Ammon's horn (tissue), 1 donor: ENCODE measurements around the gene FAM180A.
"Not testable (repeated sequence)": the region's sequence is repeated elsewhere in the genome, so short reads cannot be mapped to it uniquely, and the experiment has no call there.

Experiments used
- DNase-seq: peaks from one replicate; pipeline ENCODE4 v3.0.0-alpha.2; 2016; ENCODE audit warnings: low spot score

Gene FAM180A

GRCh38 chr7:135713836-135714470, 34.7 kb downstream of the FAM180A start:
- no peak for DNase-seq

DNA sequence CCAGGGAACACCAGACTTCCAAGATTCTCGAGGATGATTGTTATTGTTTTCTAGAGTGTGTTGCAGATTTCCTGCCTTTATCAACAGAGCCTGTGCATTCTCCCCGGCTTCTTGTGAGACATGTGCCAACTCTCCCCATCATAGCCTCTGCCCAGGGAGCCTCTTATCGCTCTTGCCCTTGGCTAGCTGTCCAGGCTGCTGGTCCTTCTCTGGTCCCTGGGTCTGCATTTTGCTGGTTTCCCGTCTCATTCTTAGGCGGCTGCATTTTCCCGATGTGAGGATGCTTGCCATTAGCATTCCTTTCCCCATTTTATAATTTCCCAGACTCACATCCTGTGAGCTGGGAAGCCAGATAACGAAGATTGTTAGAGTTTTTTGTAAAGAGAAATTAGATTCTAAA, 35.8 kb downstream of the FAM180A start:
- DNase-seq = no peak

DNA sequence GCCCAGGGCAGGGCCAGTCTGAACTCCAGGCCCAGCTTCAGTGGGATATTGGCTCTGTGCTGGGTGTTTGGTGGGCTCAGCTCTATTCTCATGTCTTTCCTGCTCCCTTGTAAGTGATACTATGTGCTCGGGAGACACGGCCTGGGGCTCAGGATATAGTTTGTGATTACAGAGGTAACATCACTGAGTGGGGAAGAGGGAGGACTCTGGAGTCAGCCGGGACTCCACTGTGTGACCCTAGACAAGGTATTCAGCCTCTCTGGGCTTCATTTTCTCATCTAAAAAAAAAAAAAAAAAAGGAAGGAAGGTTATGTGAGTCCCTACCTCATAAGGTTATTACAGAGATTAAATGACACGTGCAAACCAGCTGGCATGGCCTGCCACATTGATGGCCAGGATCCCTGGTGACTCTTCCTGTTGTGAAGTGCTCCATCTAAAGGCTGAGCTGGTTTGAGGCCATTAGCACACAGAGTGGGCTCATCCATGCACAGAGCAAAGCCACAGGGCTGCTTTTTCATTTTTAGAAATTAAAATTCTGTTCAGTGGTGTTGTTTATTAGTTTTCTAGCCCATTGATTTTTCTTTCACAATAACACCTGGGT, 36.3 kb downstream of the FAM180A start:
- DNase-seq = no peak

DNA sequence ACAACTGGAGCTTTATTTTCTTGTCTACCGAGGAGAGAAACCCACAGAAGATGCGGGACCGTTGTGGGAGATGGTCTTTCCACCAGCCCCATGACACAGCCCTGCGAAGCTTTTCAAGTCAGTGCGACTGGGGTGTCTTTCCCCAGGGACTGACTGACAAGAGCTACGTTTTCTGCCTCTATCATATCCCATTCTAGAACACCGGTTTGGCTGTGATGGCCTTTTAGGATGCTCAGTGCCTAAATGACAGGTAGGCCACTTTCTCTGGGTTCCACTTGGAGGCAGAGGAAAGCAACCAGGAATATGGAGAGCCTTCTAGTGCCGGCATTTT, 37.5 kb downstream of the FAM180A start:
- DNase-seq = no peak

DNA sequence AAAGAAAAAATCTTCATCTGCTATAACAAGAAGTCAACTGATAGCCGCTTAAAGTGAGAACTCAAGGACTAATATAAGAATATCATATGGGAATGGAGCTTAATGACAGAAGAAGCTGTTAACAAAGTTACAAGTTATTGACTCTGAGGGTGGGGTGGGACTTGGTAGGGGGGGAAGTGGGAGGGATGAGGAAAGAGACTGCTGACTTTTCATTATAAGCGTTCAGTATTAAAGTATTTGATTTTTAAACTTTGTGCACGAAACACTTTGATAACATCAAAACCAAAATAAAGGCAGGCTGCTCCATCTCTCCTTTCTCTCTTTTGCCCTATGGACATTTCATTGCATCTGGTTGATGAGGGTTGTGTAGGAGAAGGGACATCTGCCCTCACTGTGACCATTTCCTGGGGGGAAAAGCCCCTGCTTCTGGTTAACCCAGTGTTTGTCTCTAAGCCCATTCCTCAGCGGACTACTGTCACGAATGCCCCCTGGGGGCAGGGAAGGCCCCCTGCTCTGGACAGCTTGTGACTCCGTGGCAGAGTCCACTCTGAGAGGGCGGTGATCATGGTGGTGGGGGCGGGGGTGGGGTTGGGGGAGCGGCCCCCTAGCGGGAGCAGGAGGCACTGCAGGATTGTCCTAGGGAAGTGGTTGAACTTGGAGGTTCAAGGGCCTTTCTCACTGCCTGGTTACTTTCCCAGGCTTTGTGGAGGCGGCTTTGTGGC, 38.0 kb downstream of the FAM180A start:
- no peak for DNase-seq

GRCh38 chr7:135709508-135709907, 39.1 kb downstream of the FAM180A start:
- DNase-seq = no peak

DNA sequence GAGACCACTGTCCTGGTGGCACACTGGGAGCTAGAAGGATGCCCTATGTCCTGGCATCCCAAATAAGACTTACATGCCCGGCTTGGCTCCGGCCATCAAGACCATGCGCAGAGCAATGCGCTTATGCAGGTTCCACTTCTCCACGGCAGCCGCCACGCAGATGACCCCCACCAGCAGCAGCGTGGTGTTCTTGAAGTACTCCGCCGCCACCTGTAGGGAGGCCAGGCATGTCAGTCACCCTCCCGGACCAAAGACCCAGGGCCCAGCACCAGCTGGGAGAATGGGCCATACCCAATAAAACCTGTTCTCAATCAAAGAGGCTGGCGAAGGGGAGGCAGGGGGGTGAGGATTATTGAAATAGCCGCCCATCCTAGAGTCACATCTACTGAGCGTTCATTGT, 40.6 kb downstream of the FAM180A start:
- no peak for DNase-seq

GRCh38 chr7:135707570-135707966, 41.0 kb downstream of the FAM180A start:
- no peak for DNase-seq

GRCh38 chr7:135706858-135707569, 41.6 kb downstream of the FAM180A start:
- no peak for DNase-seq

DNA sequence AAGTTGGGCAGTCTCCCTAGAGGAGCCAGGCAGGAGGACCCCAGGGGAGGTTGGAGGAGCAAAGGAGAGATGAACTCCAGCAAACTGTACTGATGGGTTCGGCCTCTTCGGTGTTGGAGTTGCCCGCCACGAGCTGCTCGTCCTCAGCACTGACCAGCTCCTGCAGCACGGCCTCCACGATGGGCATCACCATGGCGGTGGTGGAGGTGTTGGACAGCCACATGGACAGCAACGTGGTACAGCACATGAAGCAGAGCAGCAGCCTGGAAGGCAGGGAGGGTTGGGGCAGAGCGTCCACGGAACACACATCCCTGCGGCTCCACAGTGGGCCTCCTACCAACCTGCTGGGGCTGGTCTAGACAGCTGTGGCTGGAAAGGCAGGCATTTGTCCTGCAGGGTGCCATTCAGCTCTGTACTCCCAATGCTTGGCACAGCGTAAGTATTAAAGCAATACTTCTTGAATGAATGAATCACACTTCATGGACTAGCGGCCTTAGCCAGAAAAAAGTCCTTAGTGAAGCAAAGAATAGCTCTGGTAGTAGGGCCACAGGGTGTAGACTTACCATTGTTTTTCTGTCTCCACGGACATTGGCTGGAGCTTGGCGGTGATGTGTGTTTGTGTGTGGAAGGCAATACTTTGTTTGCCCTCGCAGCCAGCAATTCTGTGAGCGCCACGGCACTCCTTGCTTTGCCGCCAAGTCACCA, 42.4 kb downstream of the FAM180A start:
- DNase-seq = no peak

DNA sequence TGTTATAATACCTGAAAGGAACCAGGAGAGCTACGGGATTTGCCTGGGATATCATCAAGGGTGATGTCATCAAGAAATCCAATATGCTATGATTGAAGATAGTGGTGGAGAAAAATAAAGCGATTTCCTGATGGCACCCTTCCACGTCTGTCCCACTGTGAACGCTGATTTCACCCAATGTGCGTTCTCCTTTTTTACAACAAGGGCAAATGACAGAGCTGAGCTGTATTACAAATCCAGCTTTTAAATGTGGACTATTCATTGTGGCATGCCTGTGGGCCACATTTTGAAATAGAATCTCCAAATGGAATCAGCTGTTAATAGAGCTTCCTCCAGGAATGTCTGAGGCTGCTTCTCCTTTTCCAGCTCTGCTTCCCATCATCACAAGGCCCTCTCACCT, 43.9 kb downstream of the FAM180A start:
- no peak for DNase-seq

DNA sequence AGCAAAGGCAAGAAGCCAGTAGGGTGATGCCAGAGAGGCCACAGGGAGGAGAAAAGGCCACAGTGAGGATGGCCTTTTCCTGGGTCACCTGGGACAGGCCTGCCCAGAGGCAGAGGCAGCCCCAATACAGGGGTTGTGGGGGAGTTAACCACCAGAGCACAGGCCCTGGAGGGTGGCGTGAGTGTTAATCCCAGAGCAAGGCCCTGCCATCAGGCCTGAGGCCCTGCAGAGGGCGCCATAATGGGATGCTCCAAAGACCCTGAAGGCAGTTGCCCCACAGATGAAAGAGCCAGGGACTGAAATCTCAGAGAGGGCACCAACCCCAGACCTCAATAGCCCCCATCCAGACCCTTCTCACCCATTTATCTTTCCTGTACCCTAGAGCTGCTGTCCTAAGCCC, 44.5 kb downstream of the FAM180A start:
- DNase-seq = no peak

GRCh38 chr7:135697276-135698049, 51.1 kb downstream of the FAM180A start:
- no peak for DNase-seq

- DNase-seq = no peak
Observed at GRCh38 chr7:135693558-135693957, 55.1 kb downstream of the FAM180A start.

DNA sequence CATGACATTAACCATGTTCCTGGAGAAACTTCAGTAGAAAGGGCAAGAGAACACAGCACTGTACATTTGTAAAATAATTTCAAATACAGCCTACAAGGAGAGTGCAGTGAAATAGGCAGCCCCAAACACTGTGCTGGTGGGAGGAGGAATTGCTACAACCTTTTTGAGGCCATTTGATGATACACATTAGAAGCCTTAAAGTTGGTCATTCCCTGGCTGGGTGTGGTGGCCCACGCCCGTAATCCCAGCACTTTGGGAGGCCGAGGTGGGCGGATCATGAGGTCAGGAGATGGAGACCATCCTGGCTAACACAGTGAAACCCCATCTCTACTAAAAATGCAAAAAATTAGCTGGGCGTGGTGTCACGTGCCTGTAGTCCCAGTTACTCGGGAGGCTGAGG, 56.0 kb downstream of the FAM180A start:
- DNase-seq = not testable (repeated sequence)

DNA sequence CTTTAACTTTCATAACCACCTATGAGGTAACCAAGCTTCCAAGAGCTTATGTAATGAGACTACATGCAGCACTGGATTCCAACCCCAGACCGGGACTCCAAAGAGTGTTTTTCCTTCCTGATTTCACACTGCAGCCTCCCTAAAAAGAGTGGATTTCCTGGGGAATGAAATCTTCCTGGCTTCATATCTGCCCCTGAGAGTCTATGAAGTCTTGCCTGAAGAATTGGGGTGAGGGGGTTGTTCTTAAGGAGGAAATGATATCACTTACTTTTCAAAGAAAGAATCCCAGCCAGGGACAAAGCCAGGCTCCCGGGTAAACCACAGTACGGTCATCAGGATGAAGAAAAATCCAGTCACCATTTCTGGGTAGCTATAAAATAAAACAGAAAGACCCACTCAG, 56.6 kb downstream of the FAM180A start:
- DNase-seq = no peak

DNA sequence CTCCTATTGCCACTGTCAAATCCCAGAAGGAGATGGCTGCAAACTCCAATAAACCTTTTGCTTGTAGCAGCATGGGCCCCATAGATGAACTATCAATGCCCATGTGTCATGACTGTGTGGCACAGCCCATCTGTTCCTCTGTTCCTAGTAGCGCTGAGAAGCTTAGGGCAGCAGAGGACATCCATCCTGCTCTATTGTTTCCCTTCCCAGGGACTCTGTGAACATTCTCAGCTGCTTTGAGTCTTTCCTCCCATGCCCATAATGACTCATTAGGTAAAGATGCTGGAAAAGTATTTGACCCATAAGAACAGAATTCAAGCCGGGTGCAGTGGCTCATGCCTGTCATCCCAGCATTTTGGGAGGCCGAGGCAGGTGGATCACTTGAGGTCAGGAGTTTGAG, 58.0 kb downstream of the FAM180A start:
- no peak for DNase-seq

DNA sequence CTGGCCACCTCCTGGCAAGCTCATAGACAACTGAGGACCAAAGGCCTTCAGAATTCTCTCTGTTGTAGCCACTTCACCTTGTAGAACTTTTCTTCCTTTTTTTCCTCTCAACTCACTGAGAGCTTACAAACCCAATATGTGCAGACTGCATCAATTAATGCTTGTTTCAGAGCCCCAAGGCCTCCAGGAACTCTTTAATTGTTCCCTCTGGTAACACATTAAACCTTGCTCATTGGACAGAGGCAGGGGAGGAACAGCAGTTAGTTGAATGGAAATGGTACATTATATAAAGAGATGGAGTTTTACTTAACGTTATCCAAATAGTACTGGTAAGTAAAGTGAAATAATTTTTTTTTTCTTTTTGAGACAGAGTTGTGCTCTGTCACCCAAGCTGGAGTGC, 61.1 kb downstream of the FAM180A start:
- DNase-seq = no peak

- no peak for DNase-seq
Observed at GRCh38 chr7:135685306-135686084, 63.1 kb downstream of the FAM180A start.

- DNase-seq = no peak
Observed at GRCh38 chr7:135684699-135685098, 63.9 kb downstream of the FAM180A start.

DNA sequence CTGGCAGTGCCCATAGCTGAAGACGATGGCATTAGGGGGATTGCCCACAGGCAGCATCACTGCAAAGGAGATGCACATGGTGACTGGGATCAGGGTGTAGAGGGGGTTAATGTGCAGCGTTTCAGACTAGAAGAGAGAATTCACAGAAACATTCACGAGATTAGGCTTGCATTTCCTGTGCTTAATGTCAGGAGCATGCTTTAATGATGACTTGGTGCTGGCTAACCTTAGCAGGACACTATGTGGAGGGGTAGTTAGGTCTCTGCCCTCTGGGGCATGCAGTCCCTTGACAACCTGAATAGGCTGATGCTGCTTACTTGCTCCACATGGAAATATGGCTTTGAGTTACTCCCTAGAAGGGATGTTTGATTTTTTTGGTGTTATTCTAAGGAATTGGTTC, 64.5 kb downstream of the FAM180A start:
- no peak for DNase-seq
